Activated CD8-positive, alpha-beta memory T cell treated with anti-CD3 and anti-CD28 coated beads, Interleukin-2, amount 50 U/mL, for 1 hour (primary cell): ENCODE measurements around the gene RNF130.
"Not testable (repeated sequence)": the region's sequence is repeated elsewhere in the genome, so short reads cannot be mapped to it uniquely, and the experiment has no call there.

Experiments
- DNase-seq: peaks from one replicate; pipeline ENCODE4 v3.0.0-alpha.2; 2020; ENCODE audit errors: extremely low read depth

RNF130 gene

GRCh38 chr5:180103487-180104167 lies 32.1 kb upstream of the RNF130 start:
- DNase-seq: no peak

- no peak for DNase-seq
These were observed 31.1 kb upstream of the RNF130 start for GRCh38 chr5:180102636-180103035.

GRCh38 chr5:180101451-180102105 lies 30.0 kb upstream of the RNF130 start:
- DNase-seq: no peak

GRCh38 chr5:180100621-180101450 lies 29.3 kb upstream of the RNF130 start:
- no peak for DNase-seq

- DNase-seq: no peak
These were observed 28.4 kb upstream of the RNF130 start for GRCh38 chr5:180099733-180100611.

- DNase-seq: no peak
These were observed 27.6 kb upstream of the RNF130 start for GRCh38 chr5:180098991-180099732.

- no peak for DNase-seq
These were observed 27.0 kb upstream of the RNF130 start for GRCh38 chr5:180098526-180098925.

GRCh38 chr5:180097926-180098325 lies 26.4 kb upstream of the RNF130 start:
- DNase-seq: no peak

- no peak for DNase-seq
These were observed 25.8 kb upstream of the RNF130 start for GRCh38 chr5:180097163-180097894.

- no peak for DNase-seq
These were observed 25.1 kb upstream of the RNF130 start for GRCh38 chr5:180096616-180097015.

GRCh38 chr5:180095545-180095944 lies 24.0 kb upstream of the RNF130 start:
- no peak for DNase-seq

GRCh38 chr5:180093651-180094382 lies 22.3 kb upstream of the RNF130 start:
- no peak for DNase-seq

- DNase-seq: no peak
These were observed 21.7 kb upstream of the RNF130 start for GRCh38 chr5:180093241-180093640.

- DNase-seq: no peak
These were observed 19.4 kb upstream of the RNF130 start for GRCh38 chr5:180090769-180091546.

GRCh38 chr5:180090098-180090768 lies 18.7 kb upstream of the RNF130 start:
- DNase-seq: peak; percentile 40

GRCh38 chr5:180089628-180090027 lies 18.1 kb upstream of the RNF130 start:
- not testable (repeated sequence) for DNase-seq

GRCh38 chr5:180088561-180088960 lies 17.0 kb upstream of the RNF130 start:
- DNase-seq: no peak

- no peak for DNase-seq
These were observed 15.3 kb upstream of the RNF130 start for GRCh38 chr5:180086816-180087399.
